PFSK-1 (cell line): ENCODE measurements around the gene C19orf25.

Experiments
- FOXP2 ChIP-seq: optimal IDR thresholded peaks from 2 replicates; pipeline ENCODE3; 2011; ENCODE audit warnings: borderline replicate concordance, control low read depth, inconsistent platforms; ENCODE audit not compliant: insufficient read depth; ENCODE audit errors: extremely low read length, extremely low read depth
- POLR2AphosphoS5 ChIP-seq: IDR thresholded peaks from 2 replicates; pipeline ENCODE4 v1.6.1; 2012; ENCODE audit warnings: low read depth, mild to moderate bottlenecking, control low read depth, low read length, moderate library complexity
- REST ChIP-seq, 2 experiments: IDR thresholded peaks; 2 replicates each; pipeline versions ENCODE4 v1.6.1 to v1.8.0; 2011 to 2012; ENCODE audit warnings: low read depth in 2 of 2, low read length in 2 of 2, control low read depth in 1 of 2, inconsistent platforms in 1 of 2, mild to moderate bottlenecking in 1 of 2, moderate library complexity in 1 of 2; ENCODE audit not compliant: insufficient read depth in 1 of 2
- SIN3A ChIP-seq: IDR thresholded peaks from 2 replicates; pipeline ENCODE4 v1.6.1; 2012; ENCODE audit warnings: mild to moderate bottlenecking, low read length, moderate library complexity, borderline replicate concordance; ENCODE audit not compliant: insufficient read depth
- TAF1 ChIP-seq: IDR thresholded peaks from 2 replicates; pipeline ENCODE4 v1.6.1; 2012; ENCODE audit warnings: low read length, control low read depth, borderline replicate concordance; ENCODE audit not compliant: insufficient read depth

- TF ChIP-seq REST (IDR thresholded peaks at IDR 0.05; ENCODE audit: insufficient read depth in 1 of 2, low read depth in 2 of 2, low read length in 2 of 2) = no peak
- TF ChIP-seq TAF1 = no peak
- no peak for TF ChIP-seq POLR2AphosphoS5
- TF ChIP-seq SIN3A = no peak
- TF ChIP-seq FOXP2 = no peak
Measured at GRCh38 chr19:1510807-1511206, 31.8 kb upstream of the C19orf25 start.
